ENCODE results near the gene RELN.

RELN gene

DNA sequence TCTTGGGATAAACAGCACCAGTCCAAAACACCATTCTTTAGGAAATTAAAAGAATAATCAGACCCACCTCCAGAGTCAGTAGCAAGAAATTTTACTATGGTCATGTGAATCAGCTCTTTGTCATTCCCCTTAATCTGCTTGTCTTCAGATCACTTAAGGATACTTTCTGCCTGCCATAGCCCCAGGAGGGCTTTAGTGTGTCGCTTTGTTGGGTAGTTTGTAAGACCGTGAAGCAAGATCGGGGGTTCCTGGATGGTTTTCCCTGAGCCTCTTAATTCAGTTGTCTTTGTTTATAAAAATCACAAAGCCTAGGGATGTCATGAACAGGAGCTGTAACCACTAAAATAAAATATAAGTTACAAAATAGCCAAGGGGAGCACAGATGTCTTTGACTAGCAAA lies 223.6 kb downstream of the RELN start:
- Histone ChIP-seq H3K27ac (ENCODE audit: insufficient read depth in 1 of 2, low read depth in 1 of 2, low read length in 2 of 2, poor library complexity in 1 of 2, severe bottlenecking in 2 of 2) (no peak overlapping the region), H3K9me3 (ENCODE audit: control extremely low read depth in 1 of 5, control insufficient read depth in 4 of 5, insufficient read depth in 2 of 5, low read depth in 1 of 5, low read length in 4 of 5) (no peaks in the 10 kb centered on the region), H3K4me3 (ENCODE audit: control insufficient read depth in 1 of 7, extremely low read depth in 1 of 7, insufficient read depth in 4 of 7, low read depth in 2 of 7, low read length in 6 of 7) (no peak overlapping the region), H3K27me3 (replicated peaks in 2 of 5; ENCODE audit: control insufficient read depth in 4 of 5, insufficient read depth in 5 of 5, low read length in 4 of 5) (no peaks in the 10 kb centered on the region), H3K4me1 (ENCODE audit: control extremely low read depth in 1 of 4, control insufficient read depth in 4 of 4, insufficient read depth in 4 of 4, low read length in 3 of 4) (no peaks in the 10 kb centered on the region), H3K36me3 (ENCODE audit: control insufficient read depth in 4 of 4, insufficient read depth in 4 of 4, low read length in 3 of 4) (no peaks in the 10 kb centered on the region)
- ChIA-PET POLR2A (no interaction called here), CTCF (no interaction called here)
- 74% methylated on average over 3 of the region's 3 CpGs for WGBS (ENCODE audit: insufficient coverage)
- DNase-seq, result no peak

DNA sequence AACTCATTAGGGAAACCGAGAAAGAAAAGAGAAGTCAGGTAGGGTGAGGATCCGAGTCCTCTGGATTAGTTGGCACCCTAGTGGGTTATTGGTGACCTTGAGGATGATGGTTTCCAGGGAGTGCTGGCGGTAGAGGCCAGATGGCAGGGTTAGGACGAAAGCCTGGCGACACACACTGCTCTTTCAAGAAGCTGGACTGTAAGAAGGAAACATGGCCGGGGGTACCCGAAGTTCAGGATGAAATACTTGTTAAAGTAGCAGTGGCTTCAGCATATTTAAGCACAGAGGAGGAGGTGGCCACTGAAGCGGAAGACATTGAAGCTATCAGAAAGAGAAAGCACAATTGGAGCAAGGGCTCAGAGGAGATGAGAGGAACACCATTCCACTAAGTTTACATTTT lies 224.6 kb downstream of the RELN start:
- CTCF ChIA-PET, result no interaction called here
- H3K4me3 ChIP-seq (ENCODE audit: control insufficient read depth in 1 of 7, extremely low read depth in 1 of 7, insufficient read depth in 4 of 7, low read depth in 2 of 7, low read length in 6 of 7), result no peak overlapping the region
- H3K9me3 ChIP-seq (ENCODE audit: control extremely low read depth in 1 of 5, control insufficient read depth in 4 of 5, insufficient read depth in 2 of 5, low read depth in 1 of 5, low read length in 4 of 5), result no peaks in the 10 kb centered on the region
- H3K27ac ChIP-seq (ENCODE audit: insufficient read depth in 1 of 2, low read depth in 1 of 2, low read length in 2 of 2, poor library complexity in 1 of 2, severe bottlenecking in 2 of 2), result no peak overlapping the region
- H3K4me1 ChIP-seq (ENCODE audit: control extremely low read depth in 1 of 4, control insufficient read depth in 4 of 4, insufficient read depth in 4 of 4, low read length in 3 of 4), result no peaks in the 10 kb centered on the region
- no peak for DNase-seq
- WGBS (ENCODE audit: insufficient coverage), result 96% methylated on average over 7 of the region's 8 CpGs
- POLR2A ChIA-PET, result no interaction called here
- no peaks in the 10 kb centered on the region for H3K36me3 ChIP-seq (ENCODE audit: control insufficient read depth in 4 of 4, insufficient read depth in 4 of 4, low read length in 3 of 4)
- H3K27me3 ChIP-seq (replicated peaks in 2 of 5; ENCODE audit: control insufficient read depth in 4 of 5, insufficient read depth in 5 of 5, low read length in 4 of 5), result no peaks in the 10 kb centered on the region

DNA sequence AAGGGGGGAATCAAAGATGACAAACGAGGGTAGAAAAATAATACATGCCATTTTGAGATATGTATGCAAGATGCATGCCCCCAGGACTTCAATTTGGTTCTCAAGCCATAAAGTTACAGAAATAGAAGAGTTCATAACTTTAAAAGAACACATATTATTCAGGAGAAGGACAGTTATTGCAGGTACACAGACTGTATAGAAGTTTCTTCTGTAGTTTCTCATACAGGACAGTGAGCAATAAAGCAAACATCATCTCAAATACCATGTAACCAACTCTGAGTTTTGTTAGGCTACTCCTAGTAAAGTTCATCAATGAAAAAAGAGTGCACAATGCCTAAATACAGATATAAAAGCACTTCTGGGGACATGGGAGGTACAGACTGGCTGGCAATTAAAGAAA lies 226.6 kb downstream of the RELN start:
- POLR2A ChIA-PET, result no interaction called here

DNA sequence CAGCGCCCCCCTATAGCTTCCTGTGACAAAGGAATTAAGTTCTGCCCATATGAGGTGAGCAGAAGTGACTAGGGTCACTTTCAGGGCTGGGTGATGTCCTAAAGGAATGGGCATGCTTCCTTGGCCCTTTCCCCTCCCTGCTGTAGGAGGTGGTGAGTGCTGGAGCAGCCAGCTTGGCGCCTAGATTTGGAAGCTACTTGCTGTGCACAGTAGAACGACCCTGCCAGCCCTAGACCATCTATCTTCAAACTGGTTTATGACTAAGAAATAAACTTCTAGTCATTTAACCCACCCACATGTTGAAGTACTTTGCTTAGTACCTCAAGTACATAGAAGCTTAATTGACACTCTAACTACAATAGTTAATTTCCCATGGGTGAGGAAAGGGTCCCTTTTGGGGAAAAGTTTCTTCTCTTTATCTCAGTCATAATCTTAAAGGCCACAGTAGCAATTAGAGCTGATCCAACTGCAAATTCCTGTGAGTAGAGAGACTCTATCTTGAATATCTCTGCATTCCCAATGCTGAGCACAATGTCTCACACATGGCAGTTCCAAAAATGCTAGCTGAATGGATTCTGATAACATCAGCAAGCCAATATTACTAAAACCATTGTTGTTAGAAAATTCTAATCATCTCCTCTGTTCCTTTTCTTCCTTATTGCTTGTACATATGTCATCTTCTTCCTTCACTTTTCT lies 227.2 kb downstream of the RELN start:
- H3K27ac ChIP-seq (ENCODE audit: insufficient read depth in 1 of 2, low read depth in 1 of 2, low read length in 2 of 2, poor library complexity in 1 of 2, severe bottlenecking in 2 of 2), result no peak overlapping the region
- WGBS (ENCODE audit: insufficient coverage), result 86% methylated on average over 1 of the region's 3 CpGs
- POLR2A ChIA-PET, result no interaction called here
- peaks cover 0 to 2% (median 0%) of the 10 kb centered on the region in 5 experiments for H3K27me3 ChIP-seq (replicated peaks in 2 of 5; ENCODE audit: control insufficient read depth in 4 of 5, insufficient read depth in 5 of 5, low read length in 4 of 5)
- H3K36me3 ChIP-seq (ENCODE audit: control insufficient read depth in 4 of 4, insufficient read depth in 4 of 4, low read length in 3 of 4), result no peaks in the 10 kb centered on the region
- H3K4me3 ChIP-seq (ENCODE audit: control insufficient read depth in 1 of 7, extremely low read depth in 1 of 7, insufficient read depth in 4 of 7, low read depth in 2 of 7, low read length in 6 of 7), result no peak overlapping the region
- CTCF ChIA-PET, result no interaction called here
- H3K4me1 ChIP-seq (ENCODE audit: control extremely low read depth in 1 of 4, control insufficient read depth in 4 of 4, insufficient read depth in 4 of 4, low read length in 3 of 4), result no peaks in the 10 kb centered on the region
- no peaks in the 10 kb centered on the region for H3K9me3 ChIP-seq (ENCODE audit: control extremely low read depth in 1 of 5, control insufficient read depth in 4 of 5, insufficient read depth in 2 of 5, low read depth in 1 of 5, low read length in 4 of 5)
- no peak for DNase-seq

More for the DNA sequence above, 226.6 kb downstream of the RELN start:
- Histone ChIP-seq H3K27ac (ENCODE audit: insufficient read depth in 1 of 2, low read depth in 1 of 2, low read length in 2 of 2, poor library complexity in 1 of 2, severe bottlenecking in 2 of 2) (no peak overlapping the region), H3K9me3 (ENCODE audit: control extremely low read depth in 1 of 5, control insufficient read depth in 4 of 5, insufficient read depth in 2 of 5, low read depth in 1 of 5, low read length in 4 of 5) (no peaks in the 10 kb centered on the region), H3K27me3 (replicated peaks in 2 of 5; ENCODE audit: control insufficient read depth in 4 of 5, insufficient read depth in 5 of 5, low read length in 4 of 5) (no peaks in the 10 kb centered on the region), H3K4me3 (ENCODE audit: control insufficient read depth in 1 of 7, extremely low read depth in 1 of 7, insufficient read depth in 4 of 7, low read depth in 2 of 7, low read length in 6 of 7) (no peak overlapping the region), H3K36me3 (ENCODE audit: control insufficient read depth in 4 of 4, insufficient read depth in 4 of 4, low read length in 3 of 4) (no peaks in the 10 kb centered on the region), H3K4me1 (ENCODE audit: control extremely low read depth in 1 of 4, control insufficient read depth in 4 of 4, insufficient read depth in 4 of 4, low read length in 3 of 4) (no peaks in the 10 kb centered on the region)
- WGBS (ENCODE audit: insufficient coverage), result no CpG with 5 or more reads among the region's 1 CpG
- CTCF ChIA-PET, result no interaction called here
- DNase-seq, result no peak

DNA sequence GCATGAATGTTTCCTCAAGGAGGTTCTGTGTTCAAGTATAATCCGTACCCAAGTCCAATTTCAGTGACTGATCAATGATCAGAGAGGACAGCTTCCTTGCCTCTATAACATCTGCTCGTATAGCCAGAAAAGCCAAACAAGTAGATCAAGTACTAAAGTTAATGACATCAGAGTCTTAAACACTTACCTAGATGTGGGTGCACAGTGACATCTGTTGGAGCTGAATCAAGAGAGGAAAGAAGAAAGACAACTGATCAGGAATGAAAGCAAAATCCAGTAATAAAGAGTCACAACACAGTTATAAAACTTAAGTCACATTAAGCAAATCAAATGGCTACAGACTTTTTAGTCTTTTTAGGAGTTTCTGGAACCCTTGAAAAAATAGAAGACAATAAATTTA lies 236.5 kb downstream of the RELN start:
- Histone ChIP-seq H3K27me3 (replicated peaks in 2 of 5; ENCODE audit: control insufficient read depth in 4 of 5, insufficient read depth in 5 of 5, low read length in 4 of 5) (peaks cover 0 to 2% (median 0%) of the 10 kb centered on the region in 5 experiments), H3K36me3 (ENCODE audit: control insufficient read depth in 4 of 4, insufficient read depth in 4 of 4, low read length in 3 of 4) (no peaks in the 10 kb centered on the region), H3K27ac (ENCODE audit: insufficient read depth in 1 of 2, low read depth in 1 of 2, low read length in 2 of 2, poor library complexity in 1 of 2, severe bottlenecking in 2 of 2) (no peak overlapping the region), H3K4me1 (ENCODE audit: control extremely low read depth in 1 of 4, control insufficient read depth in 4 of 4, insufficient read depth in 4 of 4, low read length in 3 of 4) (no peaks in the 10 kb centered on the region), H3K4me3 (ENCODE audit: control insufficient read depth in 1 of 7, extremely low read depth in 1 of 7, insufficient read depth in 4 of 7, low read depth in 2 of 7, low read length in 6 of 7) (no peak overlapping the region), H3K9me3 (ENCODE audit: control extremely low read depth in 1 of 5, control insufficient read depth in 4 of 5, insufficient read depth in 2 of 5, low read depth in 1 of 5, low read length in 4 of 5) (no peaks in the 10 kb centered on the region)
- no peak for DNase-seq
- ChIA-PET CTCF (no interaction called here), POLR2A (no interaction called here)
- WGBS (ENCODE audit: insufficient coverage), result 100% methylated on average over 1 of the region's 2 CpGs

DNA sequence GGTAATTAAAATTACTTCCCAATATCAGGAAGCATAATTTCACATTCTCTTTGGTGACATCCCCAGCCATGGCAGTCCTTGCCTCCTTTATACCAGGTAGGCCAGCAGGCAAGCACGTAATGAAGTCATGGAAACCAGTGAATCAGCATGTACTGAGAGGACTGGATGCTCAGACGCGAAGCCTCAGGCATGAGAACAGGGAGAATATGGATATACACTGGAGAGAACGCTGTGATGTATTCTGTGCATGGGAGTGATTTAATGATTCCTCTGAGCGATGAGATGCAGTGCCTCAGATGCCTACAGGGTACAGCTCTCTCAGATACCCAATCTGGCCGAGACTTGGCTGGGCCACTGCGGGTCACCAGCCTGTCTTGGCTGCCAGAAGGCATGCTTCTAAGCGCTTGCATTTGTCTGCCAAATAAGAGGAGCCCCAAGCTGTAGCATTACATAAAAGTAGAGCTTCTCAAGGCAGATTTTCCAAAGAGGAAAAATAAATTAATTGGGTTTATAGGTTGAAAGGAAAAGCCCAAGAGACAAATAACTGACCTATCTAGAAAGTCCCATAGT lies 238.1 kb downstream of the RELN start:
- POLR2A ChIA-PET, result no interaction called here

DNA sequence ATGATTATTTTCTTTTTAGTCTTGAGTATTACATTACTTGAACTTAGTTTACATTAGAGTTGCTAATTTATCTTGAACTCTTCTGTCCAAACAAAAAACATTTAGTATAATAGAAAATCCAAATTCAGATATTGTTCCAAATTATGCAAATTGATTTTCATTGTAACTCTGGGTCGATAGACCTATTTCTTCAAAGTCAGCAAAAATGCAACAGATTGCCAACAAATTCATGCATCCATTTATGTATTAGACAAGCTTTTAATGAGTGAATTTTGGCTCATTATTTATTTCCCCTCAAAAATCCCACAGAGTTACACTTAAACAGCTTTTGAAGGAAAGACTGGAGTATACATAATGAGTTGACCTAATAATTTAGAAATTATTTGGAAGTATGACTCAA lies 240.8 kb downstream of the RELN start:
- WGBS (ENCODE audit: insufficient coverage), result no CpG with 5 or more reads among the region's 1 CpG
- H3K4me1 ChIP-seq (ENCODE audit: control extremely low read depth in 1 of 4, control insufficient read depth in 4 of 4, insufficient read depth in 4 of 4, low read length in 3 of 4), result no peaks in the 10 kb centered on the region
- ChIA-PET POLR2A (no interaction called here), CTCF (no interaction called here)
- H3K27ac ChIP-seq (ENCODE audit: insufficient read depth in 1 of 2, low read depth in 1 of 2, low read length in 2 of 2, poor library complexity in 1 of 2, severe bottlenecking in 2 of 2), result no peak overlapping the region
- no peaks in the 10 kb centered on the region for H3K27me3 ChIP-seq (replicated peaks in 2 of 5; ENCODE audit: control insufficient read depth in 4 of 5, insufficient read depth in 5 of 5, low read length in 4 of 5)
- no peak for DNase-seq
- H3K36me3 ChIP-seq (ENCODE audit: control insufficient read depth in 4 of 4, insufficient read depth in 4 of 4, low read length in 3 of 4), result no peaks in the 10 kb centered on the region
- no peak overlapping the region for H3K4me3 ChIP-seq (ENCODE audit: control insufficient read depth in 1 of 7, extremely low read depth in 1 of 7, insufficient read depth in 4 of 7, low read depth in 2 of 7, low read length in 6 of 7)
- H3K9me3 ChIP-seq (ENCODE audit: control extremely low read depth in 1 of 5, control insufficient read depth in 4 of 5, insufficient read depth in 2 of 5, low read depth in 1 of 5, low read length in 4 of 5), result no peaks in the 10 kb centered on the region

More for the DNA sequence above, 238.1 kb downstream of the RELN start:
- no peaks in the 10 kb centered on the region for H3K27me3 ChIP-seq (replicated peaks in 2 of 5; ENCODE audit: control insufficient read depth in 4 of 5, insufficient read depth in 5 of 5, low read length in 4 of 5)
- H3K36me3 ChIP-seq (ENCODE audit: control insufficient read depth in 4 of 4, insufficient read depth in 4 of 4, low read length in 3 of 4), result no peaks in the 10 kb centered on the region
- CTCF ChIA-PET, result no interaction called here
- no peaks in the 10 kb centered on the region for H3K9me3 ChIP-seq (ENCODE audit: control extremely low read depth in 1 of 5, control insufficient read depth in 4 of 5, insufficient read depth in 2 of 5, low read depth in 1 of 5, low read length in 4 of 5)
- no peaks in the 10 kb centered on the region for H3K4me1 ChIP-seq (ENCODE audit: control extremely low read depth in 1 of 4, control insufficient read depth in 4 of 4, insufficient read depth in 4 of 4, low read length in 3 of 4)
- DNase-seq, result no peak
- H3K27ac ChIP-seq (ENCODE audit: insufficient read depth in 1 of 2, low read depth in 1 of 2, low read length in 2 of 2, poor library complexity in 1 of 2, severe bottlenecking in 2 of 2), result no peak overlapping the region
- 87% methylated on average over 7 of the region's 8 CpGs for WGBS (ENCODE audit: insufficient coverage)
- H3K4me3 ChIP-seq (ENCODE audit: control insufficient read depth in 1 of 7, extremely low read depth in 1 of 7, insufficient read depth in 4 of 7, low read depth in 2 of 7, low read length in 6 of 7), result no peak overlapping the region
